ENCODE data around the gene CPLX1. TPM values are rescaled to one million over a fixed set of nuclear protein-coding genes. Genes with fewer than 3 reads are reported as not detected.
A peak's percentile ranks its signal among the peaks of the same experiment; 100 is the strongest.

CPLX1 gene
- total RNA-seq, 1 donor from 2014 or later = not detected

DNA sequence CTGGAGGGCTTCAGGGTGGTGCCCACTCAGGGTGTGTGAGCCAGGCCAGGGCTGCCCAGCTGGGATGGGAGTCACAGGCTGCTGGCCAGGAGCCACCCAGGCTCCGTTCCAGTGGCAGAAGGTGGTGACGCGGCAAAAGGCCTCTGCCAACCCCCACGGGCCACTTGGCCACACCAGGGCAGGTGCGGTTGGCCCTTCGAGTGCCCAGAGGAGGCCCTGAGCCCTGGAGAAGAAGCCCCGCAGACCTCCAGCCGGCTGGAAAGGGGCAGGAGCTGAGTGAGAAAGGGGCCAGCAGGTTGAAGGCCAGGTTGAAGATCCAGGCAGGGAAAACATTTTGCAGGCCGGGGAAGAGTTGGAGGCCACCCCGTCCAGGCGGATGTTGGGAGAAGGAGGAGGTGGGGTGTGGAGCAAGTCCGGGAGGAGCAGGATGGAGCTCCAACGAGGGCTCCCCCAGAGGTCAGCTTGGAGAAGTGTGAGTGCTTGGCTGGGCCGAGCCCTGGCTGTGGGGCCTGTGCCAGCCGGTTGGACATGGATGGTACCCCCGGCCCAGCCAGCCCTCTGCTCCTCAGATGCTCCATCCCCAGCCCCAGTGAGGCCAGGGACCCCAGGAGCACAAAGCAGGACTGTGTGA is 2.8 kb upstream of the CPLX1 start:
- Mint-ChIP-seq H3K36me3 (ENCODE audit: low read depth) (no peaks in the 10 kb centered on the region), H3K4me3 (no peak overlapping the region), H3K9me3 (peaks cover 2% of the 10 kb centered on the region), H3K27me3 (peaks cover 24% of the 10 kb centered on the region), H3K27ac (no peak overlapping the region), H3K4me1 (peaks cover 4% of the 10 kb centered on the region)
- ChIA-PET CTCF (no interaction called here), POLR2A (interaction anchor here (0.6 kb wide), 1 partner anchor 107 kb away, joined by 3 read pairs; no protein-coding TSS in a partner anchor)
- DNase-seq (no peak), ATAC-seq (ENCODE audit: low read depth) (no peak)
- intact Hi-C loops (cut with micrococcal nuclease) = loop anchor here (5.0 kb wide), 1 partner anchor 46 kb away; no protein-coding TSS in a partner anchor
- no peak for TF ChIP-seq CTCF (IDR thresholded peaks at IDR 0.05)

GRCh38 chr4:827209-828081 is 1.5 kb upstream of the CPLX1 start:
- Mint-ChIP-seq H3K4me1 (peaks cover 1% of the 10 kb centered on the region), H3K4me3 (peak overlapping the region; percentile 46), H3K36me3 (ENCODE audit: low read depth) (no peaks in the 10 kb centered on the region), H3K9me3 (peaks cover 2% of the 10 kb centered on the region), H3K27ac (no peak overlapping the region), H3K27me3 (peaks cover 32% of the 10 kb centered on the region)
- TF ChIP-seq CTCF (IDR thresholded peaks at IDR 0.05) = no peak
- ChIA-PET POLR2A (no interaction called here), CTCF (no interaction called here)
- no peak for DNase-seq
- intact Hi-C loops (cut with micrococcal nuclease) = loop anchor here (5.0 kb wide), 1 partner anchor 45 kb away; no protein-coding TSS in a partner anchor
- no peak for ATAC-seq (ENCODE audit: low read depth)

DNA sequence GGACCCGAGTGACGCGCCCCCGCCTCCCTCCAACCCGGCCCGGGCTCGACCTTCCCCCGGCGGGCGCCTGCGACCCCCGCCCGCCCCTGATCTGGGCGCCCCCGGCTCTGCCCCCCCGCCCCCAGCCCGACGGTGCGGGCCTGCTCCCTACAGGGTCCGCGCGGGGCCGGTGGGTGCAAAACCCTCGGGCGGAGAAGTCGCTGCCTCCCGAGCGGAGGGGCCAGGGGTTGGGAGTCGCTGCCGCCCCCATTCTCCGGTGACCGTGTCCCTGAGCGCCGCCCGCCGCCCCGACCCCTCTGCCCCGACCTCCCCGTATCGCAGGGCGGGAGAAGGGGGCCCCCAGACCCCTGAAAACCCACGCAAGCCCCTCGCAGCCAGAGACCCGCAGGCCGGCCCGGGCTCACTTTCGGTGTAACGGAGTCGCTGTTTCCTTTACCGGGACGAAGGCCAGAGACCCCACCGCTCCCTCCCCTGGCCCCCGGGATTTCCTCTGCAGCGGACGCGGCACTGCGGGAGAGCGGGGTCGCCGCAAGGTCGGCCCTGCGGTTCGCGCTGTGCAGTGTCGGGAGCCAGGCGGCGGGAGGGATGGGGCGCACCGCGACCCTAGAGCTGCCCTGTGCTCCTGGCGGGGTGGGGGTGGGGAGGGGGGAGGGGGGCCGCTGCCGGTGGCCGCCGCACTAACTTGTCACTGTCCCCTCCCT is 729 bp upstream of the CPLX1 start:
- ChIA-PET POLR2A (no interaction called here), CTCF (no interaction called here)
- DNase-seq (no peak), ATAC-seq (ENCODE audit: low read depth) (no peak)
- TF ChIP-seq CTCF (IDR thresholded peaks at IDR 0.05) = no peak
- intact Hi-C loops (cut with micrococcal nuclease) = loop anchor here (5.0 kb wide), 1 partner anchor 44 kb away; no protein-coding TSS in a partner anchor
- Mint-ChIP-seq H3K4me3 (no peak overlapping the region), H3K36me3 (ENCODE audit: low read depth) (no peaks in the 10 kb centered on the region), H3K27ac (no peak overlapping the region), H3K4me1 (peaks cover 1% of the 10 kb centered on the region), H3K27me3 (peaks cover 40% of the 10 kb centered on the region), H3K9me3 (peaks cover 2% of the 10 kb centered on the region)

DNA sequence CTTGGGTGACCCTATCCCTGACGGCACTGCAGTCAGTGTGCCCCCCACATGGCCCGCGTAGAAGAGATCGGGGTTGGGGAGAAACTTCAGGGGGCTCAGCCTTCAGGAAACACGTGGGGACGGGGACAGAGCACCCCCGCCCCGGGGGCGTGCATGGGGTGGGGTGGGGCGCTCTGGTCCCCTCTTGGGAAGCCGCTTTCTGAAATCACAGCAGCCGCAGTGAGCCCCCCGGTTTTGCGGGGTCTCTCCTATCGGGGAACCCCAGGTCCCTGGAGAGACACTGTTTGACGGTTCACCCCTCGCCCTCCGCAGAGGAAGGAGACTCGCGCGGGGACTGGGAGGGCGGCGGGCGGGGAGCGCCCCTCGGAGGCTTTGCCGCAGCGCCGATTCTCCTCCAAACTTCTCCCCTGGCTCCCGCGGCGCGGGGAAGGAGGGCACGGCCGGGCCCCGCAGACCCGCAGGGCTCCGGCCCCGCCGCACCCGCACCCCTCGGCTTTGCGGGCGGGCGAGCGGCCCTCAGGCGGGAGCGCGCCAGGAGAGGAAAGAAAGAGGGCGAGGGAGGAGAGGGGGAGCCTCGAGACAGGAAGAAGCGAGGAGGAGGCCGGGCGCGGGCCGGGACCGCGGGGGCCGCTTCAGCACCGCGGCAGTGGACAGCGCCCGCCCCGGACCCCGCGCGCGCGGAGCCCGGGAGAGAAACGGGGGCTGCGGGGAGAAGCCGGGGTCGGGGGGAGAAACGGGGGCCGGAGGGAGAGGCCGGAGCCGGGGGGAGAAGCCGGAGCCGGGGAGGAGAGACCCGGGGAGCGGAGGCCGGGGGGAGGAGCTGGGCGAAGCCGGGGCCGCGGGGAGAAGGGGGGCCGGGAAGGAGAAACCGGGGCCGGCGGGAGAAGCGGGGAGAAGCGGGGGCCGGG is 612 bp downstream of the CPLX1 start:
- CTCF ChIA-PET = no interaction called here
- peaks cover 1% of the 10 kb centered on the region for H3K4me1 Mint-ChIP-seq
- peak; percentile 72 for ATAC-seq (ENCODE audit: low read depth)
- H3K27ac Mint-ChIP-seq = no peak overlapping the region
- no peaks in the 10 kb centered on the region for H3K36me3 Mint-ChIP-seq (ENCODE audit: low read depth)
- no peaks in the 10 kb centered on the region for H3K9me3 Mint-ChIP-seq
- DNase-seq = peak; percentile 34
- POLR2A ChIA-PET = no interaction called here
- peaks cover 47% of the 10 kb centered on the region for H3K27me3 Mint-ChIP-seq
- H3K4me3 Mint-ChIP-seq = peak overlapping the region; percentile 24
- no peak for TF ChIP-seq CTCF (IDR thresholded peaks at IDR 0.05)
- intact Hi-C loops (cut with micrococcal nuclease) = loop anchor here (5.0 kb wide), 1 partner anchor 43 kb away; no protein-coding TSS in a partner anchor
